Colon (tissue), 2 donors: ENCODE measurements around the gene SPATS2L.

Source experiments
- FAIRE-seq: peaks from 2 replicates; lab custom pipeline; 2012; peaks lifted over from hg19 to GRCh38; lab: Jason Lieb, UNC
- donor health status: control.
- donor health status: control.

Gene SPATS2L

GRCh38 chr2:200297100-200297499, 9.4 kb upstream of the SPATS2L start:
- no peak for FAIRE-seq

GRCh38 chr2:200297989-200298388, 8.5 kb upstream of the SPATS2L start:
- FAIRE-seq, result no peak

GRCh38 chr2:200298816-200299215, 7.7 kb upstream of the SPATS2L start:
- no peak for FAIRE-seq

GRCh38 chr2:200300065-200300464, 6.4 kb upstream of the SPATS2L start:
- FAIRE-seq, result no peak

- no peak for FAIRE-seq
Measured at GRCh38 chr2:200300638-200301314, 5.7 kb upstream of the SPATS2L start.

- no peak for FAIRE-seq
Measured at GRCh38 chr2:200301953-200302858, 4.3 kb upstream of the SPATS2L start.

- FAIRE-seq, result no peak
Measured at GRCh38 chr2:200302940-200303727, 3.4 kb upstream of the SPATS2L start.

- no peak for FAIRE-seq
Measured at GRCh38 chr2:200305797-200306195, 697 bp upstream of the SPATS2L start.

GRCh38 chr2:200306931-200307723, 634 bp downstream of the SPATS2L start:
- no peak for FAIRE-seq

- no peak for FAIRE-seq
Measured at GRCh38 chr2:200307724-200308545, 1.4 kb downstream of the SPATS2L start.

- no peak for FAIRE-seq
Measured at GRCh38 chr2:200308546-200309295, 2.2 kb downstream of the SPATS2L start.

GRCh38 chr2:200309296-200310049, 3.0 kb downstream of the SPATS2L start:
- FAIRE-seq, result no peak

GRCh38 chr2:200310545-200310971, 4.1 kb downstream of the SPATS2L start:
- no peak for FAIRE-seq

- no peak for FAIRE-seq
Measured at GRCh38 chr2:200311139-200311538, 4.6 kb downstream of the SPATS2L start.

- no peak for FAIRE-seq
Measured at GRCh38 chr2:200314976-200315567, 8.6 kb downstream of the SPATS2L start.

GRCh38 chr2:200317975-200318374, 11.5 kb downstream of the SPATS2L start:
- FAIRE-seq, result no peak

- no peak for FAIRE-seq
Measured at GRCh38 chr2:200318940-200319435, 12.5 kb downstream of the SPATS2L start.

GRCh38 chr2:200319548-200320337, 13.2 kb downstream of the SPATS2L start:
- no peak for FAIRE-seq
